Uterus (tissue), 4 donors: ENCODE results near the gene UBE2C. TPM values are rescaled to one million over a fixed set of nuclear protein-coding genes. Genes with fewer than 3 reads are reported as not detected.

Source experiments
- DNase-seq, 2 donors: peaks; one replicate each; pipeline ENCODE4 v3.0.0-alpha.2; 2019 to 2020
- H3K27ac ChIP-seq, 2 donors: fragments of 200-600 bp; sonication (generic); 1 replicate in 1 of 2; 2 replicates in 1 of 2; pipeline ENCODE4 v1.5.1; 2016 to 2018
- H3K27me3 ChIP-seq, 2 donors: fragments of 200-600 bp; sonication (generic); one replicate each; pipeline ENCODE4 v1.5.1; 2018 to 2019; ENCODE audit warnings: control low read depth in 1 of 2
- H3K36me3 ChIP-seq, 2 donors: fragments of 200-600 bp; sonication (generic); one replicate each; pipeline ENCODE4 v1.5.1; 2019; ENCODE audit warnings: control low read depth in 1 of 2
- H3K4me1 ChIP-seq, 2 donors: fragments of 200-600 bp; sonication (generic); one replicate each; pipeline ENCODE4 v1.5.1; 2018 to 2019; ENCODE audit warnings: control low read depth in 1 of 2
- H3K4me3 ChIP-seq, 2 donors: fragments of 200-600 bp; sonication (generic); 1 replicate in 1 of 2; 2 replicates in 1 of 2; pipeline ENCODE4 v1.5.1; 2018 to 2019; ENCODE audit warnings: mild to moderate bottlenecking in 1 of 2
- H3K9me3 ChIP-seq, 2 donors: fragments of 200-600 bp; sonication (generic); one replicate each; pipeline ENCODE4 v1.5.1; 2019; ENCODE audit warnings: control low read depth in 1 of 2
- POLR2A ChIP-seq, 2 donors: fragments of 450-650 bp; IDR thresholded peaks; one replicate each; pipeline ENCODE4 v1.6.1; 2016; ENCODE audit warnings: antibody characterized with exemption in 2 of 2, mild to moderate bottlenecking in 1 of 2, moderate library complexity in 1 of 2
- intact Hi-C: fragments of 100-400 bp; cut with DNase I; formaldehyde crosslinking; loops from one replicate; pipeline ENCODE4 v1.15.1; 2023; ENCODE audit warnings: low total_unique reads
- small RNA-seq: library from RNA; depleted of rRNA; stranded (forward); fragments of <200 nt; gene quantifications from one replicate; pipeline ENCODE3, GENCODE V24; 2016
- total RNA-seq, 4 donors: library from RNA; depleted of rRNA in 3 of 4; stranded (reverse); fragments of >200 nt in 3 of 4; gene quantifications; one replicate each; pipeline versions ENCODE4 v1.1.0 to v1.2.4, GENCODE V29; 2014 to 2023
- TF ChIP-seq, protein P1 (sequence below), 4 experiments: fragments of 200-600 bp in 2 of 4; fragments of 450-650 bp in 2 of 4; sonication (generic) in 2 of 4; IDR thresholded peaks; one replicate each; pipeline ENCODE4 v1.5.1; 2016 to 2019; ENCODE audit warnings: antibody characterized with exemption in 4 of 4, mild to moderate bottlenecking in 2 of 4, moderate library complexity in 1 of 4
- donor health status: DM: yes; HTN: yes; CAD: no.

UBE2C gene
- total RNA-seq, 4 donors from 2014 or later, result 12.4 TPM; not detected in 3

DNA sequence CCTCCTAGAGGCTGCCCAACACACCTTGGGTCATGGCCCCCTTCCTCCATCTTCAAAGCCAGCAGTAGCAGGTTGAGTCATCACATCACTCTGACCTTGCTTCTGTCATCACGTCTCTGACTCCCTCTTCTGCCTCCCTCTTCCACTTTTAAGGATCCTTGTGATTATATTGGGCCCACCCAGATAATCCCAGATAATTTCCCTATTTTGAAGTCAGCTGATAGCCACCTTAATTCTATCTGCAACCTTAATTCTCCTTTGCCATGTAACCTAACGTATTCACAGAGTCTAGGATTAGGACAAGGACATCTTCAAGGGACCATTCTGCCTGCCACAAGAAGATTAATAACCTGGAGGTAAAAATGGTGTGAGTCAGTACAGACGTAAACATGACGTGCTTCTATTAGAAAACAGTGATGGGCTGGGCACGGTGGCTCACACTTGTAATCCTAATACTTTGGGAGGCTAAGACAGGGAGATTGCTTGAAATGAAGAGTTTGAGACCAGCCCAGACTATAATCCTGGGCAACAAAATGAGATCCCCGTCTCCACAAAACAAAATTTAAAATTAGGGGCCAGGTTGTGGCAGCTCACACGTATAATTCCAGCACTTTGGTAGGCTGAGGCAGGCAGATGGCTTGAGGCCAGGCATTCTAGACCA, 48.2 kb downstream of the UBE2C start:
- intact Hi-C loops, result no loop called here

DNA sequence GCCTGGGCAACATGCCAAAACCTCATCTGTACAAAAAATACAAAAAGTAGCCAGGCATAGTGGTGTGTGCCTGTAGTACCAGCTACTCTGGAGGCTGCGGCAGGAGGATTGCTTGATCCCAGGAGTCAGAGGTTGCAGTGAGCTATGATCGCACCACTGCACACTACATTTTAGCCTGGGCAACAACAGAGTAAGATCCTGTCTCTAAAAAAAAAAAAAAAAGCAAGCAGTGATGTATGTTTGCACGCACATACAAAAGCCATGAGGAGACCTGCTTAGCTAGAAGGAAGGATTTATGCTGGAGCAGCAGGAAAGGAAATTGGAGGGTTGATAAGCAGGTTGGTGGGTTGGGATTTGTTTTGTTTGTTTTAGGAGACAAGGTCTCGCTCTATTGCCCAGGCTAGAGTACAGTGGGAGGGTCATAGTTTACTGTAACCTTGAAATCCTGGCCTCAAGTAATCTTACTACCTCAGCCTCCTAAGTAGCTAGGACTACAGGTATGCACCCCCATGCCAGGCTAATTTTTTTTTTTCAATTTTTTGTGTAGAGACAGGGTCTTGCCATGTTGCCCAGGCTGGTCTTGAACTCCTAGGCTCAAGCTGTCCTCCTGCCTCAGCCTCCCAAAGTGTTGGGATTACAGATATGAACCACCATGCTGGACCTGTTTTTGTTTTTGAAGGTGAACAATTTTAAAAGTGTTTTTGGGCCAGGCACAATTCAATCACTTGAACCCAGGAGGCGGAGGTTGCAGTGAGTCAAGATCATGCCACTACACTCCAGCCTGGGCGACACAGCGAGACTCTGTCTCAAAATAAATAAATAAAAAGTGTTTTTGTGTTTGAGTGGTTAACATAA, 49.0 kb downstream of the UBE2C start:
- Histone ChIP-seq H3K36me3 (no peaks in the 10 kb centered on the region), H3K27me3 (no peaks in the 10 kb centered on the region), H3K9me3 (no peaks in the 10 kb centered on the region), H3K27ac (no peak overlapping the region), H3K4me3 (no peak overlapping the region), H3K4me1 (peaks cover 0 to 3% of the 10 kb centered on the region in 2 donors)
- intact Hi-C loops, result no loop called here
- no peak for DNase-seq
- TF ChIP-seq, protein P1, sequence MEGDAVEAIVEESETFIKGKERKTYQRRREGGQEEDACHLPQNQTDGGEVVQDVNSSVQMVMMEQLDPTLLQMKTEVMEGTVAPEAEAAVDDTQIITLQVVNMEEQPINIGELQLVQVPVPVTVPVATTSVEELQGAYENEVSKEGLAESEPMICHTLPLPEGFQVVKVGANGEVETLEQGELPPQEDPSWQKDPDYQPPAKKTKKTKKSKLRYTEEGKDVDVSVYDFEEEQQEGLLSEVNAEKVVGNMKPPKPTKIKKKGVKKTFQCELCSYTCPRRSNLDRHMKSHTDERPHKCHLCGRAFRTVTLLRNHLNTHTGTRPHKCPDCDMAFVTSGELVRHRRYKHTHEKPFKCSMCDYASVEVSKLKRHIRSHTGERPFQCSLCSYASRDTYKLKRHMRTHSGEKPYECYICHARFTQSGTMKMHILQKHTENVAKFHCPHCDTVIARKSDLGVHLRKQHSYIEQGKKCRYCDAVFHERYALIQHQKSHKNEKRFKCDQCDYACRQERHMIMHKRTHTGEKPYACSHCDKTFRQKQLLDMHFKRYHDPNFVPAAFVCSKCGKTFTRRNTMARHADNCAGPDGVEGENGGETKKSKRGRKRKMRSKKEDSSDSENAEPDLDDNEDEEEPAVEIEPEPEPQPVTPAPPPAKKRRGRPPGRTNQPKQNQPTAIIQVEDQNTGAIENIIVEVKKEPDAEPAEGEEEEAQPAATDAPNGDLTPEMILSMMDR (IDR thresholded peaks at IDR 0.05), result no peak
- TF ChIP-seq POLR2A (IDR thresholded peaks at IDR 0.05), result no peak

More for the DNA sequence above, 48.2 kb downstream of the UBE2C start:
- no peak overlapping the region for H3K4me3 ChIP-seq
- no peak overlapping the region for H3K27ac ChIP-seq
- TF ChIP-seq, protein P1 (IDR thresholded peaks at IDR 0.05), result no peak
- no peak for TF ChIP-seq POLR2A (IDR thresholded peaks at IDR 0.05)
- H3K9me3 ChIP-seq, result no peaks in the 10 kb centered on the region
- H3K27me3 ChIP-seq, result no peaks in the 10 kb centered on the region
- peaks cover 0 to 10% of the 10 kb centered on the region in 2 donors for H3K4me1 ChIP-seq
- no peaks in the 10 kb centered on the region for H3K36me3 ChIP-seq
- no peak for DNase-seq

DNA sequence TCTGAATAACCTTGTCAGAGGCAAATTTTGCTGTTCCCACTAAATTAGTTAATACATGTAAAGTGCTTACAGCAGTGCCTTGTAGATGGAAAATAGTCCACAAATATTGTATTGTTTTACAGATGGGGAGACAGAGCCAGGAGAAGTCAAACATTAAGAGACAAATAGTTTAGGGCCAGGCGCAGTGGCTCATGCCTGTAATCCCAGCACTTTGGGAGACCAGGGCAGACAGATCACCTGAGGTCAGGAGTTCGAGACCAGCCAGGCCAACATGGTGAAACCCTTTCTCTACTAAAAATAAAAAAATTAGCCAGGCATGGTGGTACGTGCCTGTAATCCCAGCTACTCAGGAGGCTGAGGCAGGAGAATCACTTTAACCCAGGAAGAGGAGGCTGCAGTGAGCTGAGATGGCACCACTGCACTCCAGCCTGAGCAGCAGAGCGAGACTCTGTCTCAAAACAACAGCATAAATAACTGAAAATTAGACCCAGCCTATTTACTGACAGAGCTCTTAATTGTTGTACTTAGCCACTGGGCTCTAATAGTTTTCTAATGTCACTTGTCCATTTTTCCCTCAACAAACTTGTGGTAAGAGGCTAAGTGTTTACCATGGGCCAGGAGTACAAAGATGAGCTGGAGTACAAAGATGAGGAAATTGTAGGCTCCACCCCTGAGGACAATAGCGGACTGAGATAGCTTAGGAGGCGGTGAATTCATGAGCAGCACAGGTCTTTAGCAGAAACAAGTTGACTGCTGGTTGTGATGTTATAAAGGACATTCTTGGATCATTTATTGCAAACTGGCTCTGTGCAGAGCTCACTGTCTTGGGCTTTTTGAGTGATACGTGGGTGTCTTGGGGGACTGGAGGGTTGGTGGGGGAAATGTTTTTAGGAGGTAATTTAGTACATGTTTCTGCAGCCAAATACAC, 51.4 kb downstream of the UBE2C start:
- Histone ChIP-seq H3K36me3 (no peaks in the 10 kb centered on the region), H3K4me3 (no peak overlapping the region), H3K4me1 (no peaks in the 10 kb centered on the region), H3K27ac (no peak overlapping the region), H3K27me3 (no peaks in the 10 kb centered on the region), H3K9me3 (no peaks in the 10 kb centered on the region)
- TF ChIP-seq, protein P1 (IDR thresholded peaks at IDR 0.05), result no peak
- TF ChIP-seq POLR2A (IDR thresholded peaks at IDR 0.05), result no peak
- intact Hi-C loops, result no loop called here
- no peak for DNase-seq

DNA sequence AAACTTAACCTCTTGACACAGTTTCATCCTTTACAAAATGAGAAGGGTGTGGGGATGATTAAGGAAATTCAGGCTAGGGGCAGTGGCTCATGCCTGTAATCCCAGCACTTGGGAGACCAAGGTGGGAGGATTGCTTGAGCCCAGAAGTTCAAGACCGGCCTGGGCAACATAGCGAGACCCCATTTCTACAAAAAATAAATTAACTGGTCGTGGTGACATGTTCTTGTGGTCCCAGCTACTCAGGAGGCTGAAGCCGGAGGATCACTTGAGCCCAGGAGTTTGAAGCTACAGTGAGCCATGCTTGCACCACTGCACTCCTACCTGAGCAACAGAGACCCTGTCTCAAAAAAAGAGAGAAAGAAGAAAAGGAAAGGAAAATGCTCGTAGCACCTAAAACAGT, 54.0 kb downstream of the UBE2C start:
- Histone ChIP-seq H3K4me1 (no peaks in the 10 kb centered on the region), H3K4me3 (no peak overlapping the region), H3K9me3 (no peaks in the 10 kb centered on the region), H3K36me3 (no peaks in the 10 kb centered on the region), H3K27me3 (no peaks in the 10 kb centered on the region), H3K27ac (no peak overlapping the region)
- DNase-seq, result no peak
- intact Hi-C loops, result no loop called here
- TF ChIP-seq, protein P1 (IDR thresholded peaks at IDR 0.05), result no peak
- no peak for TF ChIP-seq POLR2A (IDR thresholded peaks at IDR 0.05)

Small RNA genes within 50 kb of the gene (small RNA-seq; reads per million reads assigned to genes)
- gene RNU6ATAC38P, result not detected

Other genes starting within 250 kb of the UBE2C start
- gene WFDC8, start 233.4 kb upstream of the UBE2C start, total RNA-seq, result not detected
- gene WFDC10A, start 182.9 kb upstream of the UBE2C start, total RNA-seq, result not detected
- gene WFDC9, start 181.4 kb upstream of the UBE2C start, total RNA-seq, result not detected
- gene WFDC11, start 142.4 kb upstream of the UBE2C start, total RNA-seq, result not detected
- not detected for gene WFDC13, start 110.6 kb upstream of the UBE2C start, total RNA-seq
- not detected for gene WFDC10B, start 107.6 kb upstream of the UBE2C start, total RNA-seq
- not detected for gene SPINT4, start 90.3 kb upstream of the UBE2C start, total RNA-seq
- 1 to 10 TPM in 1 of 4 donors, not detected in 3; 2.0 TPM for gene WFDC3, start 20.8 kb upstream of the UBE2C start, total RNA-seq
- gene DNTTIP1, start 20.7 kb upstream of the UBE2C start, total RNA-seq, result 10 to 100 TPM; 11.2 to 29.8 (median 17.1) TPM
- gene TNNC2, start 14.7 kb downstream of the UBE2C start, total RNA-seq, result 1 to 10 TPM in 1 of 4 donors, under 1 TPM in 1, not detected in 2; 0.59 to 1.3 TPM
- 100 to 1,000 TPM in 1 of 4 donors, 10 to 100 TPM in 3; 56.5 to 145 (median 63.2) TPM for gene SNX21, start 21.2 kb downstream of the UBE2C start, total RNA-seq
- 10 to 100 TPM; 17.2 to 31.5 (median 23.5) TPM for gene ACOT8, start 44.7 kb downstream of the UBE2C start, total RNA-seq
- 1 to 10 TPM; 3.1 to 9.2 (median 4.3) TPM for gene ZSWIM3, start 45.0 kb downstream of the UBE2C start, total RNA-seq
- gene ZSWIM1, start 68.6 kb downstream of the UBE2C start, total RNA-seq, result 10 to 100 TPM in 1 of 4 donors, 1 to 10 TPM in 2, under 1 TPM in 1; 0.77 to 12.2 (median 3.3) TPM
- gene SPATA25, start 75.0 kb downstream of the UBE2C start, total RNA-seq, result 10 to 100 TPM in 1 of 4 donors, 1 to 10 TPM in 3; 2.6 to 16.2 (median 6.0) TPM
- gene NEURL2, start 78.6 kb downstream of the UBE2C start, total RNA-seq, result 10 to 100 TPM in 1 of 4 donors, 1 to 10 TPM in 2, under 1 TPM in 1; 0.29 to 11.5 (median 4.7) TPM
- gene CTSA, start 78.7 kb downstream of the UBE2C start, total RNA-seq, result 10 to 100 TPM; 20.6 to 66.9 (median 32.5) TPM
- 100 to 1,000 TPM in 2 of 4 donors, 10 to 100 TPM in 2; 31.2 to 221 (median 113) TPM for gene PLTP, start 99.5 kb downstream of the UBE2C start, total RNA-seq
- 10 to 100 TPM; 11.0 to 71.0 (median 40.0) TPM for gene PCIF1, start 122.0 kb downstream of the UBE2C start, total RNA-seq
- gene ZNF335, start 159.6 kb downstream of the UBE2C start, total RNA-seq, result 10 to 100 TPM; 14.9 to 40.0 (median 29.0) TPM
- under 1 TPM in 2 of 4 donors, not detected in 2; 0.24 to 0.35 TPM for gene MMP9, start 196.3 kb downstream of the UBE2C start, total RNA-seq
- under 1 TPM in 1 of 4 donors, not detected in 3; 0.35 TPM for gene SLC12A5, start 216.6 kb downstream of the UBE2C start, total RNA-seq